HG03460 (cell line): Measurements from ENCODE around the gene LRFN4.

Experiments used
- ATAC-seq: cut with Tn5 transposase; IDR thresholded peaks from one replicate; pipeline ENCODE4 v1.9.1; 2021; ENCODE audit not compliant: unreplicated experiment

LRFN4 gene

GRCh38 chr11:66858186-66858938 lies 1.5 kb downstream of the LRFN4 start:
- no peak for ATAC-seq

GRCh38 chr11:66858939-66859685 lies 2.2 kb downstream of the LRFN4 start:
- ATAC-seq: no peak

- no peak for ATAC-seq
These were observed 3.0 kb downstream of the LRFN4 start for GRCh38 chr11:66859686-66860448.

- no peak for ATAC-seq
These were observed 3.6 kb downstream of the LRFN4 start for GRCh38 chr11:66860449-66860831.

GRCh38 chr11:66861038-66861773 lies 4.3 kb downstream of the LRFN4 start:
- ATAC-seq: no peak

GRCh38 chr11:66861774-66862558 lies 5.1 kb downstream of the LRFN4 start:
- no peak for ATAC-seq

GRCh38 chr11:66862559-66863037 lies 5.7 kb downstream of the LRFN4 start:
- no peak for ATAC-seq

- no peak for ATAC-seq
These were observed 6.7 kb downstream of the LRFN4 start for GRCh38 chr11:66863428-66864125.

GRCh38 chr11:66864172-66864901 lies 7.5 kb downstream of the LRFN4 start:
- ATAC-seq: no peak

GRCh38 chr11:66864924-66865697 lies 8.2 kb downstream of the LRFN4 start:
- ATAC-seq: no peak

- ATAC-seq: no peak
These were observed 9.1 kb downstream of the LRFN4 start for GRCh38 chr11:66866007-66866406.

GRCh38 chr11:66866511-66866986 lies 9.7 kb downstream of the LRFN4 start:
- ATAC-seq: no peak

- no peak for ATAC-seq
These were observed 10.7 kb downstream of the LRFN4 start for GRCh38 chr11:66867425-66868040.

- ATAC-seq: no peak
These were observed 11.3 kb downstream of the LRFN4 start for GRCh38 chr11:66868082-66868725.

GRCh38 chr11:66868726-66869566 lies 12.1 kb downstream of the LRFN4 start:
- ATAC-seq: no peak

GRCh38 chr11:66869567-66869870 lies 12.7 kb downstream of the LRFN4 start:
- ATAC-seq: no peak
